BJ (cell line): ENCODE data around the gene TRMO. TPM values are rescaled to one million over a fixed set of nuclear protein-coding genes. Genes with fewer than 3 reads are reported as not detected.

ENCODE experiments used
- CTCF ChIA-PET: fragments of 350-600 bp; formaldehyde crosslinking; extraction: SDS; loops from one replicate; lab custom pipeline; 2021; ENCODE audit warnings: antibody characterized with exemption, inconsistent platforms; lab: Yijun Ruan, JAX
- POLR2A ChIA-PET: fragments of 300-600 bp; sonication (Branson Sonifier 250); formaldehyde crosslinking; extraction: SDS; loops from one replicate; lab custom pipeline; 2021; ENCODE audit warnings: antibody characterized with exemption; lab: Charles Lee
- DNase-seq: peaks from one replicate; pipeline ENCODE4 v3.0.0-alpha.2; 2011; ENCODE audit warnings: low read depth
- H3K27me3 ChIP-seq: 2 replicates; pipeline ENCODE4 v1.6.0; 2011; ENCODE audit warnings: low read length; ENCODE audit not compliant: control insufficient read depth, insufficient read depth
- H3K36me3 ChIP-seq: 2 replicates; pipeline ENCODE4 v1.5.1; 2011; ENCODE audit warnings: low read length; ENCODE audit not compliant: control insufficient read depth, insufficient read depth
- H3K4me3 ChIP-seq: 2 replicates; pipeline ENCODE4 v1.5.1; 2011; ENCODE audit warnings: low read depth, mild to moderate bottlenecking, control low read depth, low read length
- polyA plus RNA-seq: library from polyadenylated mRNA; depleted of rRNA; stranded (reverse); fragments of >200 nt; gene quantifications from 2 replicates; pipeline ENCODE4 v1.2.3, GENCODE V29; 2011
- TF ChIP-seq, protein P1 (sequence below): IDR thresholded peaks from 2 replicates; pipeline ENCODE4 v1.5.1; 2011; ENCODE audit warnings: low read depth, mild to moderate bottlenecking, control low read depth, inconsistent platforms, low read length, moderate library complexity; ENCODE audit not compliant: insufficient read depth

The TRMO gene
- polyA plus RNA-seq, 1 experiment = 11.2 TPM

DNA sequence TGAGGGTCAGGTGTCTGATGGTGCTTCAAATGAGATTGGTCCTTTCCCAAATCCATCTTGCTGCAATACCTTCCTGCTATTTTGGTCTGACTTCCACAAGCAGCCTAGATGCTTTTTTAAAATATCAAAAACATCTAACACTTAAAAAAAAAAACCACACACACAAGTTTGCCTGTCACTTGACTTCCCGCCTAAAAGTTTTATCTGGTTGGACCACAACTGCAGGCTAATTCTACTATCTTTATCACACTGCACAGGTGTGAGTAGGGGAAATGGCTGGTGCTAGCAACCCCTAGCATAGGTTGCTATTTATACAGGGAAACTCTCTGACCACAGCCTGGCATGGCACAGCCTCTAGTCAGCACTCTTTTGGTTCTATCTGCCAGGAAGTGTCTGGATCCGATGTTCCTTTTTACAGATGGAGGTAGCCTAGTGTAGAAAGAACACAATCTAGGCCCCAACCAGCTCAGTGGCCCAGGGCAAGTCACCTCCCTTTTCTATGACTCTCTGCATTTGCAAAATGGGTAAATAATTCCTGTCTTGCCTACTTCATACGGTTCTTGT lies 15.9 kb upstream of the TRMO start, which contains the start of gene HEMGN:
Gene HEMGN, minus strand, starts transcription at position 92 of the 564 bp plus-strand sequence. Its CDS starts 36 bp downstream, at position 56.
- ChIA-PET CTCF (interaction anchor here (1.2 to 4.5 kb wide), 2 partner anchors 14 to 15 kb away, joined by 4 to 27 read pairs; partner anchors contain the start of gene TRMO), POLR2A (no interaction called here)
- Histone ChIP-seq H3K27me3 (peaks cover 32% of the 10 kb centered on the region), H3K36me3 (no peaks in the 10 kb centered on the region), H3K4me3 (no peak within 1 kb of the TSS)
- no peak for DNase-seq
- TF ChIP-seq, protein P1, sequence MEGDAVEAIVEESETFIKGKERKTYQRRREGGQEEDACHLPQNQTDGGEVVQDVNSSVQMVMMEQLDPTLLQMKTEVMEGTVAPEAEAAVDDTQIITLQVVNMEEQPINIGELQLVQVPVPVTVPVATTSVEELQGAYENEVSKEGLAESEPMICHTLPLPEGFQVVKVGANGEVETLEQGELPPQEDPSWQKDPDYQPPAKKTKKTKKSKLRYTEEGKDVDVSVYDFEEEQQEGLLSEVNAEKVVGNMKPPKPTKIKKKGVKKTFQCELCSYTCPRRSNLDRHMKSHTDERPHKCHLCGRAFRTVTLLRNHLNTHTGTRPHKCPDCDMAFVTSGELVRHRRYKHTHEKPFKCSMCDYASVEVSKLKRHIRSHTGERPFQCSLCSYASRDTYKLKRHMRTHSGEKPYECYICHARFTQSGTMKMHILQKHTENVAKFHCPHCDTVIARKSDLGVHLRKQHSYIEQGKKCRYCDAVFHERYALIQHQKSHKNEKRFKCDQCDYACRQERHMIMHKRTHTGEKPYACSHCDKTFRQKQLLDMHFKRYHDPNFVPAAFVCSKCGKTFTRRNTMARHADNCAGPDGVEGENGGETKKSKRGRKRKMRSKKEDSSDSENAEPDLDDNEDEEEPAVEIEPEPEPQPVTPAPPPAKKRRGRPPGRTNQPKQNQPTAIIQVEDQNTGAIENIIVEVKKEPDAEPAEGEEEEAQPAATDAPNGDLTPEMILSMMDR = no peak

DNA sequence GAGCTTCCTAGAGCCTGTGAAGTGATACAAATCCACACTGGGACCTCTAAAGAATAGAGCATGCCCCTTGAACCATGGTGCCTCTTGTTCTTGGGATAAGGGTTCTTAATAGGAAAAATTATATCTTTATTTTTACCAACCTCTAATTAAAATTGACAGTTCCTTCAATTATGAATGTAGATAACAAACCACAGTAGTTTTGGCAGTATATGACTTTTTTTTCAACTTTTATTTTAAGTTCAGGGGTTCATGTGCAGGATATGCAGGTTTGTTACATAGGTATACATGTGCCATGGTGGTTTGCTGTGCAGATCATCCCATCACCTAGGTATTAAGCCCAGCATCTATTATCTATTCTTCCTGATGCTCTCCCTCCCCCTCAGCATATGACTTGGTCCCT lies 14.7 kb upstream of the TRMO start:
- Histone ChIP-seq H3K27me3 (peaks cover 32% of the 10 kb centered on the region), H3K4me3 (no peak overlapping the region), H3K36me3 (no peaks in the 10 kb centered on the region)
- no peak for DNase-seq
- POLR2A ChIA-PET = no interaction called here
- CTCF ChIA-PET = interaction anchor here (4.5 kb wide), 1 partner anchor 14 kb away, joined by 27 read pairs; the partner anchor contains the start of gene TRMO
- TF ChIP-seq, protein P1 = no peak

DNA sequence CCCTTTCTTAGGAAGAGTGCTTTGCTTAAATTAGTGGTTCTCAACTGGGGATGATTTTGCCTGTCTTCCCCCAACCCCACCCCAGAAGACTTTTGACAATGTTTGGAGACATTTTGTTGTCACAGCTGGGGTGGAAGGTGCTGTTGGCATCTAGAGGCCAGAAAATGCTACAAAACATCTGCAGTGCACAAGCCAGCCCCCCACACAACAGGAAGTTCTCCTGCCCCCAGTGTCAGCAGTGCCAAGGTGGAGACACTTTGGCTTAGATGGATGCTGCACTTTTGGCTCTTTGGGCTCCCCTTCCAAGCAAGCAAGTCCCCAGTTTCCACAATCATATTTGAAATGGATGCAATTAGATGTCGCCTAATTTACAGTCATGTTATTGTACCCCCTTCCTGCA lies 13.0 kb upstream of the TRMO start:
- H3K4me3 ChIP-seq = no peak overlapping the region
- TF ChIP-seq, protein P1 = no peak
- H3K36me3 ChIP-seq = no peaks in the 10 kb centered on the region
- ChIA-PET POLR2A (no interaction called here), CTCF (interaction anchor here (1.7 to 4.5 kb wide), 2 partner anchors 12 to 15 kb away, joined by 4 to 27 read pairs; partner anchors contain the start of gene TRMO)
- no peak for DNase-seq
- peaks cover 26% of the 10 kb centered on the region for H3K27me3 ChIP-seq

DNA sequence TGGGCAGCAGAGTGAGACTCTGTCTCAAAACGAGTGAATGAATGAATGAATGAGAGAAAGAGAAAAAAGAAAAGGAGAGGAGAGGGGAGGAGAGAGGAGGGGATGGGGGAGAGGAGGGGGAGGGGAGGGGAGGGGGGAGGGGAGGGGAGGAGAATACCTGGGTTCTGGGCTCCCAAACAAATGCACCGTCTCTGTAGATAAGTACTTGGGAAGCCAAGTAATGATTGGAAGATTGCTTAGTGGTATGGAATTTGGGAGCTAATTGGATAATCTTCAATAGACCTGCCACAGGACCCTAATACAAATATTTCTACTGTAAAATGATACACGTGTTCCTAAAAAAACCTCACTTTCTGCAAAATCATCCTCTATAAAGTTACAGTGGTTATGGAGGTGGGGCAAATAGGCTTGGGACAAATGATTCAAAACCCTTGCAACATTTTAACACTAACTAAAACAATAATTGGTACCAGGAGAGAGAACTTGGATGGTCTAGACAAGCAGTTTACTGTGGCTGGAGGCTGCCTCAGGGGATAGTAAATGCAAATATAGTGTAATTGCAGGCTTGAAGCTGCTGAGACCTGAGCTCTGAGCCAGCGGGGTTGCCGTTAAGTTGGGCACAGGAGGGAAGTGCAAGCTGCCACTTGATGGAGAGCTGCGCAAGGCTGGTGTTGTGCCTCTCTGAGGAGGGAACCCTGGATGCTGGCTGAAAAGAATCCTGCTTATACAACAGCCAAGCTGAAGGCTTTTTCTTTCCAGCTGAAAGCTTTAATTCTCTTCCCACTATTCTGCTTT lies 12.2 kb upstream of the TRMO start:
- no peak for DNase-seq
- ChIA-PET CTCF (interaction anchor here (4.5 kb wide), 1 partner anchor 11 kb away, joined by 27 read pairs; the partner anchor contains the start of gene TRMO), POLR2A (no interaction called here)

More for the DNA sequence above, 12.2 kb upstream of the TRMO start:
- no peaks in the 10 kb centered on the region for H3K36me3 ChIP-seq
- TF ChIP-seq, protein P1 = no peak
- H3K27me3 ChIP-seq = peaks cover 25% of the 10 kb centered on the region
- H3K4me3 ChIP-seq = no peak overlapping the region
